Caco-2 (cell line): Measurements from ENCODE around the gene STX8. TPM values are rescaled to one million over a fixed set of nuclear protein-coding genes. Genes with fewer than 3 reads are reported as not detected.

Experiments
- BruUV-seq: library from RNA; stranded (reverse); fragments of 400-500 nt; replicated peaks from 2 replicates; lab custom pipeline; 2021; lab: Mats Ljungman, UMichigan
- CTCF ChIA-PET: fragments of 300-600 bp; sonication (Branson Sonifier 250); formaldehyde crosslinking; loops from one replicate; lab custom pipeline; 2022; ENCODE audit warnings: antibody characterized with exemption; lab: Charles Lee
- POLR2A ChIA-PET: fragments of 300-600 bp; sonication (Branson Sonifier 250); formaldehyde crosslinking; loops from one replicate; lab custom pipeline; 2022; ENCODE audit warnings: antibody characterized with exemption; lab: Charles Lee
- DNase-seq, 2 experiments: peaks; one replicate each; pipeline versions ENCODE4 v3.0.0 to v3.0.0-alpha.2; 2020 to 2022
- H3K27me3 ChIP-seq: replicated peaks from 2 replicates; pipeline ENCODE4 v1.6.0; 2011; ENCODE audit warnings: low read length; ENCODE audit not compliant: control insufficient read depth, insufficient read depth
- H3K36me3 ChIP-seq: 2 replicates; pipeline ENCODE4 v1.5.1; 2011; ENCODE audit warnings: low read length; ENCODE audit not compliant: control insufficient read depth, insufficient read depth
- H3K4me1 ChIP-seq: fragments of 250-450 bp; sonication (Bioruptor Pico); 2 replicates; pipeline ENCODE4 v1.5.1; 2020; ENCODE audit warnings: mild to moderate bottlenecking
- H3K4me3 ChIP-seq: 2 replicates; pipeline ENCODE4 v1.5.1; 2011; ENCODE audit warnings: low read depth, mild to moderate bottlenecking, control low read depth, low read length
- H3K9me3 ChIP-seq: fragments of 250-450 bp; sonication (Bioruptor Pico); 2 replicates; pipeline ENCODE4 v1.5.1; 2020; ENCODE audit warnings: mild to moderate bottlenecking, moderate library complexity
- H3K27ac Mint-ChIP-seq: one replicate; pipeline ENCODE4 v1.8.0; 2022; ENCODE audit warnings: mixed read lengths; ENCODE audit not compliant: unreplicated experiment
- H3K27me3 Mint-ChIP-seq: one replicate; pipeline ENCODE4 v1.8.0; 2022; ENCODE audit warnings: mixed read lengths; ENCODE audit not compliant: insufficient read depth, unreplicated experiment
- H3K36me3 Mint-ChIP-seq: one replicate; pipeline ENCODE4 v1.8.0; 2022; ENCODE audit warnings: mild to moderate bottlenecking, mixed read lengths; ENCODE audit not compliant: insufficient read depth, unreplicated experiment
- H3K4me1 Mint-ChIP-seq: one replicate; pipeline ENCODE4 v1.8.0; 2022; ENCODE audit warnings: low read depth, mixed read lengths; ENCODE audit not compliant: unreplicated experiment
- H3K4me3 Mint-ChIP-seq: one replicate; pipeline ENCODE4 v1.8.0; 2022; ENCODE audit warnings: mild to moderate bottlenecking, moderate library complexity, mixed read lengths; ENCODE audit not compliant: unreplicated experiment
- H3K9me3 Mint-ChIP-seq: one replicate; pipeline ENCODE4 v1.8.0; 2022; ENCODE audit warnings: mixed read lengths; ENCODE audit not compliant: unreplicated experiment
- intact Hi-C: fragments of 100-400 bp; cut with micrococcal nuclease; formaldehyde crosslinking; loops from one replicate; pipeline ENCODE4 v1.10.0; 2022; ENCODE audit not compliant: unreplicated experiment
- total RNA-seq: library from RNA; stranded (reverse); gene quantifications from 2 replicates; pipeline ENCODE4 v1.2.3, GENCODE V29; 2022
- TF ChIP-seq, protein P1 (sequence below), 2 experiments: fragments of 200-600 bp in 1 of 2; IDR thresholded peaks; 1 replicate in 1 of 2; 2 replicates in 1 of 2; pipeline versions ENCODE4 v1.5.1 to v1.8.0; 2011 to 2022; ENCODE audit warnings: antibody characterized with exemption in 1 of 2, control low read depth in 1 of 2, inconsistent platforms in 1 of 2, low read depth in 1 of 2, low read length in 1 of 2, mild to moderate bottlenecking in 1 of 2, moderate library complexity in 1 of 2; ENCODE audit not compliant: insufficient read depth in 1 of 2, severe bottlenecking in 1 of 2, unreplicated experiment in 1 of 2

Gene STX8
- total RNA-seq, 1 experiment from 2014 or later = 22.6 TPM

DNA sequence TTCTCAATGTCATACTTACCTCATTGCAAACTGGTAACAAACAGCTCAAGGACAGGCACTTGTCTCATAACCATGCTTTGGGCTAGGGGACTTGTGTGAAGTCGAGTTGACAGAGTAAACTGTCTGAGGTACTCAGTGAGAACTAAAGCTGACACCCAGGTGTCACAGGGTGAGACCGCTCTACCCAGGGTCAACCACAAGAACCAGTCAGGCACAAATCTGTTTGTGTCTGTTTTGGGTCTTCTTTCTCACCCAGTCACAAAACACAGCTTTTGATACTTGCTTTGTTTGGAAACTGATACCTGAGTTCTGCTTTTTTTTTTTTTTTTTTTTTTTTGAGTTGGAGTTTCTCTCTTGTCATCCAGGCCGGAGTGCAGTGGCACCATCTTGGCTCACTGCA lies 161.1 kb downstream of the STX8 start:
- ChIA-PET CTCF (no interaction called here), POLR2A (no interaction called here)
- no peak for DNase-seq
- no peaks in the 10 kb centered on the region for H3K27me3 ChIP-seq
- no peak overlapping the region for H3K27ac Mint-ChIP-seq
- H3K4me3 Mint-ChIP-seq = no peak overlapping the region
- no peaks in the 10 kb centered on the region for H3K27me3 Mint-ChIP-seq
- no peaks in the 10 kb centered on the region for H3K9me3 Mint-ChIP-seq
- no peaks in the 10 kb centered on the region for H3K36me3 Mint-ChIP-seq
- intact Hi-C loops = no loop called here
- BruUV-seq = no TSS peak
- H3K36me3 ChIP-seq = no peaks in the 10 kb centered on the region
- no peaks in the 10 kb centered on the region for H3K9me3 ChIP-seq
- TF ChIP-seq, protein P1, sequence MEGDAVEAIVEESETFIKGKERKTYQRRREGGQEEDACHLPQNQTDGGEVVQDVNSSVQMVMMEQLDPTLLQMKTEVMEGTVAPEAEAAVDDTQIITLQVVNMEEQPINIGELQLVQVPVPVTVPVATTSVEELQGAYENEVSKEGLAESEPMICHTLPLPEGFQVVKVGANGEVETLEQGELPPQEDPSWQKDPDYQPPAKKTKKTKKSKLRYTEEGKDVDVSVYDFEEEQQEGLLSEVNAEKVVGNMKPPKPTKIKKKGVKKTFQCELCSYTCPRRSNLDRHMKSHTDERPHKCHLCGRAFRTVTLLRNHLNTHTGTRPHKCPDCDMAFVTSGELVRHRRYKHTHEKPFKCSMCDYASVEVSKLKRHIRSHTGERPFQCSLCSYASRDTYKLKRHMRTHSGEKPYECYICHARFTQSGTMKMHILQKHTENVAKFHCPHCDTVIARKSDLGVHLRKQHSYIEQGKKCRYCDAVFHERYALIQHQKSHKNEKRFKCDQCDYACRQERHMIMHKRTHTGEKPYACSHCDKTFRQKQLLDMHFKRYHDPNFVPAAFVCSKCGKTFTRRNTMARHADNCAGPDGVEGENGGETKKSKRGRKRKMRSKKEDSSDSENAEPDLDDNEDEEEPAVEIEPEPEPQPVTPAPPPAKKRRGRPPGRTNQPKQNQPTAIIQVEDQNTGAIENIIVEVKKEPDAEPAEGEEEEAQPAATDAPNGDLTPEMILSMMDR (IDR thresholded peaks at IDR 0.05; ENCODE audit: insufficient read depth in 1 of 2, low read depth in 1 of 2, low read length in 1 of 2, severe bottlenecking in 1 of 2, unreplicated experiment in 1 of 2) = no peak
- no peak overlapping the region for H3K4me3 ChIP-seq
- H3K4me1 ChIP-seq = no peaks in the 10 kb centered on the region
- no peaks in the 10 kb centered on the region for H3K4me1 Mint-ChIP-seq

DNA sequence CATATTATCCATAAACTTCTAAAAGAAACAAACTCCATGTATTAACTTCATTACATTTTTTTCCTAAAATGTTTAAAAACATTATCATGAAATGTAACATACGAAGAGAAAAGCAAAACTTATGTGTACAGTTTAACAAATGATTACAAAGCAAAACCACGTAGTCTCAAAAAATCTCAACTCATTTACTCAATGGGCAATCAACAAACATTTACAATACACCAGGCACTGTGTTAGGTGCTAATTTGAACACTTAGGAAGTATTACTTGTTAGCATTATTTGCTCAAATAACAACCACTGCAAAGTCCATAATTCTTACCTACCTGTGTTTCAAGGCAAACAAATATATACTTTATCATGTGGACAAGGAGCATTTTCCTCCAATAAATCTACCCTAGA lies 164.9 kb downstream of the STX8 start:
- TF ChIP-seq, protein P1 (IDR thresholded peaks at IDR 0.05; ENCODE audit: insufficient read depth in 1 of 2, low read depth in 1 of 2, low read length in 1 of 2, severe bottlenecking in 1 of 2, unreplicated experiment in 1 of 2) = no peak
- Histone ChIP-seq H3K9me3 (no peaks in the 10 kb centered on the region), H3K4me3 (no peak overlapping the region), H3K27me3 (no peaks in the 10 kb centered on the region), H3K36me3 (no peaks in the 10 kb centered on the region), H3K4me1 (no peaks in the 10 kb centered on the region)
- Mint-ChIP-seq H3K4me3 (no peak overlapping the region), H3K27me3 (no peaks in the 10 kb centered on the region), H3K9me3 (no peaks in the 10 kb centered on the region), H3K27ac (no peak overlapping the region), H3K36me3 (no peaks in the 10 kb centered on the region), H3K4me1 (no peaks in the 10 kb centered on the region)
- POLR2A ChIA-PET = no interaction called here
- intact Hi-C loops = no loop called here
- CTCF ChIA-PET = no interaction called here
- no peak for DNase-seq
- BruUV-seq = no TSS peak

DNA sequence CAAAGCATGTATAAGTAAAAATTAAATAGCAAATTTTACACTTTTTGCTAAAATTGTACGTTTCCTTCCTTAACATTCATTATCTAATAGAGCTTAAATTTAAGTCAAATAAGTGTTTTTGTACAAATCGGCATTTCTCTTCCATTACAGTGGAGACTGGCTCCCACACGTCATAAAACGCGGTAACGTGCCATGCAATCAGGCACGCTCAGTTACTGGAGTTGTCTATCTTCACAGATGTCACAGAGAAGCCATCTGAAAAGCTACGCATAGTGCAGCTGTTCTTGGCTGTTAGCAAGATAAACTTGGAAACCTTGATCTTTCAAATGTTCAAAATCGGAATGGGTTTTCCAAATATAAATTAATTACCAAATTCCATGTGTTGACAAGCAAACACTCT lies 165.3 kb downstream of the STX8 start:
- Histone ChIP-seq H3K9me3 (no peaks in the 10 kb centered on the region), H3K36me3 (no peaks in the 10 kb centered on the region), H3K4me3 (no peak overlapping the region), H3K27me3 (no peaks in the 10 kb centered on the region), H3K4me1 (no peaks in the 10 kb centered on the region)
- DNase-seq = no peak
- H3K4me3 Mint-ChIP-seq = no peak overlapping the region
- intact Hi-C loops = no loop called here
- H3K36me3 Mint-ChIP-seq = no peaks in the 10 kb centered on the region
- ChIA-PET CTCF (no interaction called here), POLR2A (no interaction called here)
- TF ChIP-seq, protein P1 (IDR thresholded peaks at IDR 0.05; ENCODE audit: insufficient read depth in 1 of 2, low read depth in 1 of 2, low read length in 1 of 2, severe bottlenecking in 1 of 2, unreplicated experiment in 1 of 2) = no peak
- H3K9me3 Mint-ChIP-seq = no peaks in the 10 kb centered on the region
- no TSS peak for BruUV-seq
- no peak overlapping the region for H3K27ac Mint-ChIP-seq
- H3K4me1 Mint-ChIP-seq = no peaks in the 10 kb centered on the region
- H3K27me3 Mint-ChIP-seq = no peaks in the 10 kb centered on the region
